ENCODE results near the gene MYO1B. TPM values are rescaled to one million over a fixed set of nuclear protein-coding genes. Genes with fewer than 3 reads are reported as not detected.

Gene MYO1B
- total RNA-seq, 1 experiment from 2014 or later = 43.2 TPM

DNA sequence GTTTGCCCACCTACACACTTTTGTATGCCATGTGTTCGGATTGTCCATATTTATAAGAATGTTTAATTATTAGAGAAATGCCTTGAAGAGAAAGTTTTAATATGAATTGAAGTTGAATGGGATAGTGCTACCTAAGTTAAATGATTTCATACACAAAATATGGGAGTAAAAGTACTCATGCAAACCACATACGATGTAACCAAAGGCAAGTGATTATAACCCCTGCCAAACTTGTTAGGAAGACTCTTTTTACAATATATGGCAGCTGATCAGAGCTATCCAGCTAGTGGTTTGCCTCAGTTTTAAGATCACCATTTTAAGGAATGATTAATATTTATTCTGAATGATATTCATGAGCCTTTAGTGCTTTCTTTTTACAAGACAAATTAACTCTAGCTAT is 106.7 kb downstream of the MYO1B start:
- Mint-ChIP-seq H3K27me3 (ENCODE audit: low read depth) (no peaks in the 10 kb centered on the region), H3K27ac (no peak overlapping the region), H3K4me1 (peaks cover 0 to 2% of the 10 kb centered on the region in 2 experiments; a peak in 1 of 4 replicates), H3K4me3 (no peak overlapping the region), H3K9me3 (peaks cover 6 to 12% of the 10 kb centered on the region in 2 experiments; a peak in 3 of 5 replicates), H3K36me3 (ENCODE audit: insufficient read depth in 1 of 3, low read depth in 3 of 3) (peaks cover 34 to 36% (median 35%) of the 10 kb centered on the region in 3 experiments)
- Histone ChIP-seq H3K9me3 (ENCODE audit: control insufficient read depth, low read depth, low read length) (no peaks in the 10 kb centered on the region), H2AFZ (ENCODE audit: low read length) (no peak overlapping the region), H2AK5ac (ENCODE audit: insufficient read length, low read length) (no peak overlapping the region), H2BK20ac (ENCODE audit: low read depth, low read length, poor library complexity, severe bottlenecking) (no peak overlapping the region), H3K23me2 (ENCODE audit: insufficient read length, low read depth, low read length, poor library complexity, severe bottlenecking) (no peaks in the 10 kb centered on the region), H3K79me2 (ENCODE audit: insufficient read depth, low read length) (no peaks in the 10 kb centered on the region), H3K14ac (ENCODE audit: insufficient read depth, low read length) (no peak overlapping the region), H4K8ac (replicated peaks; ENCODE audit: insufficient read length, low read depth, low read length) (no peak overlapping the region), H2BK5ac (ENCODE audit: insufficient read length, low read length) (no peak overlapping the region), H3K9ac (ENCODE audit: extremely low read depth, insufficient read length, low read length) (no peak overlapping the region), H3K27me3 (ENCODE audit: insufficient read depth, low read length) (no peaks in the 10 kb centered on the region), H3K23ac (ENCODE audit: insufficient read length, low read depth, low read length) (no peak overlapping the region), H3K56ac (ENCODE audit: insufficient read length, low read depth, low read length) (no peak overlapping the region), H3K4me2 (ENCODE audit: insufficient read depth, insufficient read length, low read length) (no peak overlapping the region), H4K91ac (ENCODE audit: insufficient read length, low read depth, low read length) (no peak overlapping the region), H3K18ac (ENCODE audit: insufficient read length, low read depth, low read length) (no peak overlapping the region), H2BK15ac (ENCODE audit: low read depth, low read length) (no peak overlapping the region), H2BK12ac (ENCODE audit: insufficient read length, low read depth, low read length) (no peak overlapping the region), H3K4me1 (ENCODE audit: insufficient read depth, low read length) (no peaks in the 10 kb centered on the region), H4K5ac (ENCODE audit: insufficient read length, low read depth, low read length) (no peak overlapping the region), H3T11ph (ENCODE audit: low read length) (no peak overlapping the region), H3K27ac (ENCODE audit: insufficient read length, low read depth, low read length) (no peak overlapping the region), H3K79me1 (ENCODE audit: insufficient read depth, low read depth, low read length, poor library complexity, severe bottlenecking) (no peaks in the 10 kb centered on the region), H3K4ac (ENCODE audit: low read depth, low read length) (no peak overlapping the region), H4K20me1 (ENCODE audit: control insufficient read depth, insufficient read depth, insufficient read length) (no peaks in the 10 kb centered on the region), H2BK120ac (ENCODE audit: low read depth, low read length, poor library complexity, severe bottlenecking) (no peak overlapping the region)
- no peak for DNase-seq
- TF ChIP-seq, protein P1, sequence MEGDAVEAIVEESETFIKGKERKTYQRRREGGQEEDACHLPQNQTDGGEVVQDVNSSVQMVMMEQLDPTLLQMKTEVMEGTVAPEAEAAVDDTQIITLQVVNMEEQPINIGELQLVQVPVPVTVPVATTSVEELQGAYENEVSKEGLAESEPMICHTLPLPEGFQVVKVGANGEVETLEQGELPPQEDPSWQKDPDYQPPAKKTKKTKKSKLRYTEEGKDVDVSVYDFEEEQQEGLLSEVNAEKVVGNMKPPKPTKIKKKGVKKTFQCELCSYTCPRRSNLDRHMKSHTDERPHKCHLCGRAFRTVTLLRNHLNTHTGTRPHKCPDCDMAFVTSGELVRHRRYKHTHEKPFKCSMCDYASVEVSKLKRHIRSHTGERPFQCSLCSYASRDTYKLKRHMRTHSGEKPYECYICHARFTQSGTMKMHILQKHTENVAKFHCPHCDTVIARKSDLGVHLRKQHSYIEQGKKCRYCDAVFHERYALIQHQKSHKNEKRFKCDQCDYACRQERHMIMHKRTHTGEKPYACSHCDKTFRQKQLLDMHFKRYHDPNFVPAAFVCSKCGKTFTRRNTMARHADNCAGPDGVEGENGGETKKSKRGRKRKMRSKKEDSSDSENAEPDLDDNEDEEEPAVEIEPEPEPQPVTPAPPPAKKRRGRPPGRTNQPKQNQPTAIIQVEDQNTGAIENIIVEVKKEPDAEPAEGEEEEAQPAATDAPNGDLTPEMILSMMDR (conservative IDR thresholded peaks at IDR 0.05) = no peak
- no CpG with 5 or more reads among the region's 2 CpGs for WGBS (ENCODE audit: extremely low coverage, insufficient read length, low lambda C conversion rate)

Measured in H9 (cell line).